HEK293 (cell line): ENCODE results near the gene CDHR5.
"Not testable (repeated sequence)": the region's sequence is repeated elsewhere in the genome, so short reads cannot be mapped to it uniquely, and the experiment has no call there.

Experiments
- CTCF ChIA-PET: fragments of 350-600 bp; formaldehyde crosslinking; extraction: SDS; loops from one replicate; lab custom pipeline; 2021; ENCODE audit warnings: antibody characterized with exemption; lab: Yijun Ruan, JAX
- POLR2A ChIA-PET: fragments of 300-600 bp; formaldehyde crosslinking; extraction: SDS; loops from one replicate; lab custom pipeline; 2020; ENCODE audit warnings: antibody characterized with exemption, inconsistent platforms; lab: Yijun Ruan, JAX
- H3K27ac ChIP-seq: fragments of 200-500 bp; sonication (Bioruptor generic); 2 replicates; pipeline ENCODE4 v1.5.1; 2014; ENCODE audit warnings: low read depth, low read length, control low read depth, inconsistent platforms; ENCODE audit errors: extremely low read depth
- H3K36me3 ChIP-seq, 2 experiments: fragments of 200-500 bp in 1 of 2; sonication (Bioruptor generic) in 1 of 2; 1 replicate in 1 of 2; 2 replicates in 1 of 2; pipeline ENCODE4 v1.5.1; 2014 to 2017; ENCODE audit warnings: inconsistent platforms in 2 of 2, low read length in 2 of 2; ENCODE audit not compliant: control insufficient read depth in 2 of 2, insufficient read depth in 1 of 2
- H3K4me1 ChIP-seq: fragments of 200-500 bp; sonication (Bioruptor generic); 2 replicates; pipeline ENCODE4 v1.5.1; 2014; ENCODE audit warnings: mild to moderate bottlenecking, low read length, inconsistent platforms; ENCODE audit not compliant: control insufficient read depth, insufficient read depth
- H3K4me3 ChIP-seq: 2 replicates; pipeline ENCODE4 v1.5.1; 2011; ENCODE audit warnings: low read depth, mild to moderate bottlenecking, control low read depth, low read length, moderate library complexity
- H3K9me3 ChIP-seq: fragments of 200-500 bp; sonication (Bioruptor generic); 2 replicates; pipeline ENCODE4 v1.5.1; 2014; ENCODE audit warnings: low read depth, low read length, inconsistent platforms; ENCODE audit not compliant: control insufficient read depth, insufficient read depth
- FEZF1 ChIP-seq: fragments of 450-650 bp; formaldehyde crosslinking; IDR thresholded peaks from 2 replicates; pipeline ENCODE4 v1.5.1; 2016; ENCODE audit warnings: missing biosample characterization, missing genetic modification characterization
- GFI1B ChIP-seq: fragments of 450-650 bp; formaldehyde crosslinking; IDR thresholded peaks from 2 replicates; pipeline ENCODE4 v1.5.1; 2016; ENCODE audit warnings: missing biosample characterization, missing genetic modification characterization
- HOXA7 ChIP-seq: sonication (generic); formaldehyde crosslinking; IDR thresholded peaks from 2 replicates; pipeline ENCODE4 v1.8.1; 2022; ENCODE audit warnings: missing genetic modification reagents, borderline replicate concordance
- HOXD13 ChIP-seq: sonication (generic); formaldehyde crosslinking; IDR thresholded peaks from 2 replicates; pipeline ENCODE4 v1.8.0; 2022; ENCODE audit warnings: missing genetic modification reagents, borderline replicate concordance
- KLF10 ChIP-seq: fragments of 450-650 bp; IDR thresholded peaks from 2 replicates; pipeline ENCODE4 v1.5.1; 2018; ENCODE audit warnings: missing biosample characterization, mild to moderate bottlenecking, missing genetic modification characterization
- KLF16 ChIP-seq: fragments of 450-650 bp; formaldehyde crosslinking; IDR thresholded peaks from 2 replicates; pipeline ENCODE4 v1.5.1; 2017; ENCODE audit warnings: missing biosample characterization, missing genetic modification characterization
- KLF8 ChIP-seq: fragments of 450-650 bp; formaldehyde crosslinking; IDR thresholded peaks from 2 replicates; pipeline ENCODE4 v1.5.1; 2016; ENCODE audit warnings: missing biosample characterization, missing genetic modification characterization
- MEIS1 ChIP-seq: sonication (generic); formaldehyde crosslinking; IDR thresholded peaks from 2 replicates; pipeline ENCODE4 v1.8.1; 2022; ENCODE audit warnings: missing genetic modification reagents, mild to moderate bottlenecking, borderline replicate concordance
- PRDM10 ChIP-seq: fragments of 450-650 bp; formaldehyde crosslinking; IDR thresholded peaks from 2 replicates; pipeline ENCODE4 v1.5.1; 2016; ENCODE audit warnings: missing biosample characterization, missing genetic modification characterization
- REPIN1 ChIP-seq: fragments of 450-650 bp; formaldehyde crosslinking; IDR thresholded peaks from 2 replicates; pipeline ENCODE4 v1.5.1; 2017; ENCODE audit warnings: missing biosample characterization, missing genetic modification characterization, low read depth
- ZNF132 ChIP-seq: fragments of 450-650 bp; formaldehyde crosslinking; IDR thresholded peaks from 2 replicates; pipeline ENCODE4 v1.5.1; 2017; ENCODE audit warnings: missing biosample characterization, missing genetic modification characterization, borderline replicate concordance
- ZNF24 ChIP-seq: fragments of 450-650 bp; formaldehyde crosslinking; IDR thresholded peaks from 2 replicates; pipeline ENCODE4 v1.5.1; 2016; ENCODE audit warnings: missing biosample characterization, missing genetic modification characterization
- ZNF391 ChIP-seq: fragments of 450-650 bp; formaldehyde crosslinking; IDR thresholded peaks from 2 replicates; pipeline ENCODE4 v1.5.1; 2016; ENCODE audit warnings: low read depth, missing biosample characterization, missing genetic modification characterization, borderline replicate concordance
- ZNF521 ChIP-seq: fragments of 450-650 bp; formaldehyde crosslinking; IDR thresholded peaks from 2 replicates; pipeline ENCODE4 v1.5.1; 2017; ENCODE audit warnings: missing biosample characterization, mild to moderate bottlenecking, missing genetic modification characterization
- ZNF658 ChIP-seq: fragments of 450-650 bp; formaldehyde crosslinking; IDR thresholded peaks from 2 replicates; pipeline ENCODE4; 2016; ENCODE audit warnings: missing biosample characterization, missing genetic modification characterization
- ZNF707 ChIP-seq: fragments of 450-650 bp; formaldehyde crosslinking; IDR thresholded peaks from 2 replicates; pipeline ENCODE4 v1.5.1; 2016; ENCODE audit warnings: missing biosample characterization, missing genetic modification characterization
- ZNF76 ChIP-seq: fragments of 450-650 bp; formaldehyde crosslinking; IDR thresholded peaks from 2 replicates; pipeline ENCODE4; 2016; ENCODE audit warnings: low read depth, missing biosample characterization, missing genetic modification characterization, borderline replicate concordance
- TF ChIP-seq, protein P1 (sequence below): fragments of 450-650 bp; formaldehyde crosslinking; IDR thresholded peaks from 2 replicates; pipeline ENCODE4 v1.5.1; 2016; ENCODE audit warnings: missing biosample characterization, missing genetic modification characterization

Gene CDHR5

GRCh38 chr11:655036-655726 is 30.4 kb upstream of the CDHR5 start:
- Histone ChIP-seq H3K4me1 (no peaks in the 10 kb centered on the region), H3K36me3 (peaks cover 13 to 90% of the 10 kb centered on the region in 2 experiments; a peak in 2 of 3 replicates), H3K9me3 (no peaks in the 10 kb centered on the region), H3K4me3 (no peak overlapping the region), H3K27ac (no peak overlapping the region)
- CTCF ChIA-PET = interaction anchor here (0.6 to 1.2 kb wide), 3 partner anchors 36 to 108 kb away, joined by 3 to 5 read pairs (median 4); no protein-coding TSS in a partner anchor
- POLR2A ChIA-PET = no interaction called here
- TF ChIP-seq HOXD13 (CRISPR knock-in tag) = no peak
- no peak for TF ChIP-seq HOXA7
- no peak for TF ChIP-seq KLF10 (tag by site-specific recombination)
- no peak for TF ChIP-seq ZNF24 (tag by site-specific recombination)
- TF ChIP-seq KLF16 (tag by site-specific recombination) = no peak
- TF ChIP-seq ZNF707 (tag by site-specific recombination) = no peak
- no peak for TF ChIP-seq ZNF76 (tag by site-specific recombination)
- no peak for TF ChIP-seq ZNF132 (tag by site-specific recombination)
- TF ChIP-seq ZNF391 (tag by site-specific recombination) = no peak
- no peak for TF ChIP-seq PRDM10
- TF ChIP-seq REPIN1 (tag by site-specific recombination) = no peak
- no peak for TF ChIP-seq ZNF658 (tag by site-specific recombination)
- no peak for TF ChIP-seq MEIS1 (CRISPR knock-in tag)
- TF ChIP-seq KLF8 (tag by site-specific recombination) = no peak

- POLR2A ChIA-PET, CTCF ChIA-PET: not testable (repeated sequence)
- H3K36me3 ChIP-seq = peaks cover 20 to 90% of the 10 kb centered on the region in 2 experiments; a peak in 2 of 3 replicates
Measured at GRCh38 chr11:654444-654843, 29.7 kb upstream of the CDHR5 start.

DNA sequence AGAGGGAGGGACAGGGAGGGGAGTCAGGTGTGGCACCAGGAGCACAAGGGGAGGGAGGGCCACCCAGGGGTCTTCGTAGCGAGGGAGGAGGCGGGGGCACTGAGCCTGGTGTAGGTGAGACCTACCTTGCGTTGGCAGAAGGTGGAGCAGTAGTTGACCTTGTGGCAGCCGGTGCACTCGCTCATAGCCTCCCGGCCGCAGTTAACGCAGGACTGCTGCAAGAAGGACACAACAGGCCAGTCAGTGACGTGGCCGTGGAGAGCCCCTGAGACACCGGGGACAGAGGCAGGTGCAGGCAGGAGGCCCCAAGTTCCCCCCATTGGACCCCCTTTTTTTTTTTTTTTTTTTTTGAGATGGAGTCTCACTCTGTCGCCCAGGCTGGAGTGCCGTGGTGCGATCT is 29.1 kb upstream of the CDHR5 start:
- peaks cover 16 to 89% of the 10 kb centered on the region in 2 experiments; a peak in 2 of 3 replicates for H3K36me3 ChIP-seq

More at GRCh38 chr11:654444-654843, 29.7 kb upstream of the CDHR5 start:
- not testable (repeated sequence) for H3K4me3 ChIP-seq, H3K27ac ChIP-seq, H3K4me1 ChIP-seq, H3K9me3 ChIP-seq

DNA sequence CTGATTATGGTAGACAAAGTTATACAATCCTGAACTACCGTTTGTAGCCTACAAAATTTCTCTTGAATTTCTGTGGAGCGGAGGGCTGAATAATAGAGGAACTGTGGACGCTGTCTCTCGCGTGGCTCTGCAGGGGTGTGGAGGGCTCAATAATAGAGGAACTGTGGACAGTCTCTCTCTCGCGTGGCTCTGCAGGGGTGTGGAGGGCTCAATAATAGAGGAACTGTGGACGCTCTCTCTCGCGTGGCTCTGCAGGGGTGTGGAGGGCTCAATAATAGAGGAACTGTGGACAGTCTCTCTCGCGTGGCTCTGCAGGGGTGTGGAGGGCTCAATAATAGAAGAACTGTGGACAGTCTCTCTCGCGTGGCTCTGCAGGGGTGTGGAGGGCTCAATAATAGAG is 28.4 kb upstream of the CDHR5 start:
- H3K4me1 ChIP-seq, H3K27ac ChIP-seq, CTCF ChIA-PET, H3K9me3 ChIP-seq, POLR2A ChIA-PET, H3K4me3 ChIP-seq: not testable (repeated sequence)
- peaks cover 16 to 86% of the 10 kb centered on the region in 2 experiments; a peak in 2 of 3 replicates for H3K36me3 ChIP-seq

More for the DNA sequence above, 29.1 kb upstream of the CDHR5 start:
- POLR2A ChIA-PET = no interaction called here
- no peaks in the 10 kb centered on the region for H3K9me3 ChIP-seq
- no peak overlapping the region for H3K4me3 ChIP-seq
- TF ChIP-seq, protein P1, sequence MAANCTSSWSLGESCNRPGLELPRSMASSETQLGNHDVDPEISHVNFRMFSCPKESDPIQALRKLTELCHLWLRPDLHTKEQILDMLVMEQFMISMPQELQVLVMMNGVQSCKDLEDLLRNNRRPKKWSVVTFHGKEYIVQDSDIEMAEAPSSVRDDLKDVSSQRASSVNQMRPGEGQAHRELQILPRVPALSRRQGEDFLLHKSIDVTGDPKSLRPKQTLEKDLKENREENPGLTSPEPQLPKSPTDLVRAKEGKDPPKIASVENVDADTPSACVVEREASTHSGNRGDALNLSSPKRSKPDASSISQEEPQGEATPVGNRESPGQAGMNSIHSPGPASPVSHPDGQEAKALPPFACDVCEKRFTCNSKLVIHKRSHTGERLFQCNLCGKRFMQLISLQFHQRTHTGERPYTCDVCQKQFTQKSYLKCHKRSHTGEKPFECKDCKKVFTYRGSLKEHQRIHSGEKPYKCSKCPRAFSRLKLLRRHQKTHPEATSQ (tag by site-specific recombination) = no peak
- TF ChIP-seq GFI1B (tag by site-specific recombination) (no peak), ZNF521 (tag by site-specific recombination) (no peak), FEZF1 (tag by site-specific recombination) (no peak)
- no peaks in the 10 kb centered on the region for H3K4me1 ChIP-seq
- H3K27ac ChIP-seq = no peak overlapping the region
- CTCF ChIA-PET = no interaction called here
